Mesothelial cell of epicardium (in vitro differentiated cells): ENCODE results near the gene GMIP. TPM values are rescaled to one million over a fixed set of nuclear protein-coding genes. Genes with fewer than 3 reads are reported as not detected.

ENCODE experiments used
- DNase-seq, 2 experiments: peaks; one replicate each; pipeline ENCODE4 v3.0.0; 2021; ENCODE audit warnings: low spot score in 2 of 2; ENCODE audit not compliant: unreplicated experiment in 2 of 2
- H3K27ac Mint-ChIP-seq: 2 replicates; pipeline ENCODE4 v1.8.0; 2021; ENCODE audit warnings: mixed read lengths
- H3K27me3 Mint-ChIP-seq: 2 replicates; pipeline ENCODE4 v1.8.0; 2021; ENCODE audit warnings: low read depth, mixed read lengths
- H3K36me3 Mint-ChIP-seq: 2 replicates; pipeline ENCODE4 v1.8.0; 2021; ENCODE audit warnings: mixed read lengths
- H3K4me1 Mint-ChIP-seq: 2 replicates; pipeline ENCODE4 v1.8.0; 2021; ENCODE audit warnings: mixed read lengths
- H3K4me3 Mint-ChIP-seq: 2 replicates; pipeline ENCODE4 v1.8.0; 2021; ENCODE audit warnings: mild to moderate bottlenecking, moderate library complexity, mixed read lengths
- H3K9me3 Mint-ChIP-seq: 2 replicates; pipeline ENCODE4 v1.8.0; 2021; ENCODE audit warnings: mixed read lengths
- CTCF ChIP-seq: fragments of 200-600 bp; sonication (generic); IDR thresholded peaks from one replicate; pipeline ENCODE4 v1.5.0; 2021; ENCODE audit warnings: antibody characterized with exemption; ENCODE audit not compliant: unreplicated experiment
- total RNA-seq: library from RNA; stranded (reverse); gene quantifications from 3 replicates; pipeline ENCODE4 v1.2.1, GENCODE V29; 2021

Gene GMIP
- total RNA-seq, 1 donor from 2014 or later, result 25.1 TPM

DNA sequence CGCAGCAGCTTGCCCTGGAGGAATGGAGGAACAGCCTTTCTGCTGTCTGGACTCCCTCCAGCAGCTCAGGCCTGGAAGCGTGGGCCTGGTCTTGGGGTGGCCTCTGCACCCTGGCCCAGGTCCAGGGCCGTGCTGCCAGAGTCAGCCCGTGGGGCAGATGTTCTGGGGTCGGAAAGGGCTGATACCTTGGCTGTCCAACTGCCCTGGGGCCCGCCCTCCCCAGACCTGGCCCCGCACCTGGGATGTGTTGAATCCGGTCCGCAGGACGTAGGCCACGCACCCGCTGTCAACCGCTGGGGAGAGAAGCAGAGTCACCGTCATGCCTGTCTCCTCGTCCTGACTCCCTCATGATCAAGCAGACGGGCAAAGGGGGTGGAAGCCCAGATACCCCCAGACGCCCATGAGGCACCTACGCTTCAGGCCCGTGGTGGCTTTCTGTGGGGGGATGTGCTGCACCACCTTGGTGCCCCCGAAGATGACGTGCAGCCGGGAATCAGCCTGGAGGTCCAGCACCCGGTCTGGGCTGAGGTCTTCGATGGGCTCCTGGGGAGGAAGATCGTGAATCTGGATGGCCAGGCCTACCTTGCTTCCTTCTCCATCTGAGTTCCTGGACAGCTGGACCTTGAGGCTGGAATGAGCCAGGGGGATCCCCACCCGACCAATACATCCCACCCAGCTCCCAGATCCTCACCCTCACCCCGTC lies 12.3 kb upstream of the GMIP start:
- Mint-ChIP-seq H3K36me3 (peaks cover 30% of the 10 kb centered on the region), H3K4me3 (no peak overlapping the region), H3K27me3 (no peaks in the 10 kb centered on the region), H3K27ac (no peak overlapping the region), H3K4me1 (no peaks in the 10 kb centered on the region), H3K9me3 (no peaks in the 10 kb centered on the region)
- TF ChIP-seq CTCF, result no peak
- DNase-seq, result no peak

- H3K27ac Mint-ChIP-seq, result no peak overlapping the region
- DNase-seq, result no peak
Observed at GRCh38 chr19:19655051-19655594, 11.7 kb upstream of the GMIP start.

DNA sequence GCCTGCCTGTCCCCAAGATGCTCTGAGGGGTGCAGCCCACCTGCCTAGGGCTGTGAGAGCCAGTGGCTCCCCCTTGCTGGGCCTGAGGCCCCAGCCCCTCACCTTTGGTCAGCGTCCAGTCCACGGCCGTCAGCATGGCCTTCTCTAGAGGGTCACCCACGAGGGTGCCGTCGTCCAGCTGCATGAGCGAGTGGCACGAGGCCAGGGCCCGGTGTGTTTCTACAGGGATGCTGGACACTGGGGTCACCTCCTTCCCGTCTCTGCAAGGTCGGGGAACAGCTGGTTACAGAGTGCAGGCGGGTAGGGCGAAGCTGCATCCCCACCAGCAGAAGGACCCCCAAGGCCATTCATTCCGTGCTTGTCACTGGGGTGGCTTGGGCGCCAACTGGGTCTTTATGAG lies 11.0 kb upstream of the GMIP start:
- peaks cover 35% of the 10 kb centered on the region for H3K36me3 Mint-ChIP-seq
- no peak overlapping the region for H3K27ac Mint-ChIP-seq
- no peak for TF ChIP-seq CTCF
- H3K4me1 Mint-ChIP-seq, result no peaks in the 10 kb centered on the region
- no peaks in the 10 kb centered on the region for H3K9me3 Mint-ChIP-seq
- DNase-seq, result no peak
- no peak overlapping the region for H3K4me3 Mint-ChIP-seq
- H3K27me3 Mint-ChIP-seq, result no peaks in the 10 kb centered on the region

More at GRCh38 chr19:19655051-19655594, 11.7 kb upstream of the GMIP start:
- peaks cover 34% of the 10 kb centered on the region for H3K36me3 Mint-ChIP-seq
- H3K4me1 Mint-ChIP-seq, result no peaks in the 10 kb centered on the region
- TF ChIP-seq CTCF, result no peak
- H3K9me3 Mint-ChIP-seq, result no peaks in the 10 kb centered on the region
- no peaks in the 10 kb centered on the region for H3K27me3 Mint-ChIP-seq
- no peak overlapping the region for H3K4me3 Mint-ChIP-seq

DNA sequence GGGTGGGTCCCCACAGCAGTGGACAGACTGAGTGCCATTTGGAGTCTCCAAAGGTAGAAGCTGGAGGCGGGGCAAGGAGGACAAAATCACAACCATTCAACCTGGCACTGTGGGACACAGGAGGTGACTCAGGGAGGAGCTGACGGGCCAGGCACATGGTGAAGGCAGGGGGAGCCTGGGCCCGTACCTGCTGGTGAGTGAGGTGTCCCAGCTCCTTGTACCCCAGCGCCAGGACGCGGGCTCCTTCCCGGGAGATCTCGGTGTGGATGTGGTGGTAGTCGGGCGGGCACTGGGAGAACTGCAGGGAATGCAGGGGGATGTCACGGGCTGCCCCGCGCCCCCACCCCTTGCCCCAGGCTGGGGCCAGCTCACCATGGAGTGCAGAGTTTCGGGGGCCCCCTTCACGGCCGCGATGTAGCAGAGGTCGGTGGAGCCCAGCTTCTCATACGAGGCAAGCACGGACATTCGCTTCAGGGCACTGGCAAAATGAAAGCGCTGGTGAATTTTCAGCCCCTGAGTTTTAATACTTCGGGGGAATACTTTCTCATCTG lies 10.2 kb upstream of the GMIP start:
- no peaks in the 10 kb centered on the region for H3K9me3 Mint-ChIP-seq
- no peak for DNase-seq
- H3K36me3 Mint-ChIP-seq, result peaks cover 39% of the 10 kb centered on the region
- H3K4me3 Mint-ChIP-seq, result no peak overlapping the region
- H3K27ac Mint-ChIP-seq, result no peak overlapping the region
- no peaks in the 10 kb centered on the region for H3K27me3 Mint-ChIP-seq
- TF ChIP-seq CTCF, result no peak
- no peaks in the 10 kb centered on the region for H3K4me1 Mint-ChIP-seq

DNA sequence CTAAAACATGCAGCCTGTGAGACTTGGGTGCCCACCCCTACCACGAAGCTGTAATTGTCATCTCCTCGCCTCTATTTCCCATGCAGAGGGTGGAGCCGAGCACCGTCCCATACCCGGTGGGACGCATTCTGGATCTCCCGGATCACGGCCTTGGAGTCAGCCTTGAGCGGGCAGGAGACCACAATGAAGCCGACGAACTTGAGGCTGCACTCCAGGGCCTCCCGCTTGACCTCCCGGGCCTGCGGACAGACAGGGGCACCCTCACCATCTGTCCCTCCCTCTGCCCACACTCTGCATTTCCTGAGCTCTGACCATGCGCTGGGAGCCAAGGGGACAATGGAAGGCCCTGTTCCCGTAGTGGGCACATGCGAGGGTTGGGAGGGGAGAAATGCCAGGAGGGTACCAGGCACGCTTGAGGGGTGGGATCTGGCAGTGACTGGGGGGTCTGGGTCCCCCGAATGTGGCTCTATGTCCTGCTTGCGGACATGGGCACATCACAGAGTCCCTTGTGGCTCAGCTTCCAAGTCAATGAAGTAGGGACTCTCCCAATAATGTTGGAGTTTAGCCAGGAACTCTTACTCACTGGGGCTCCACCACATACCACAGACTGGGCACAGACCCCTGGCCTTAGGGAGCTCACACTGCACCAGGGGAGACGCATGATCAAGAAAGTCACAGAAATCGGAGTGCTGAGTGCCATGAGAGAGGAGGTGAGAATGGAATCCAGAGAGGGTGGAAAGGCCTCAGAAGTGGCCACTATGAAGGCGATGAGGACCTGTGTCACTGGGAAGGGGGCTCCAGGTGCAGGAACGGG lies 9.2 kb upstream of the GMIP start:
- Mint-ChIP-seq H3K9me3 (no peaks in the 10 kb centered on the region), H3K36me3 (peaks cover 35% of the 10 kb centered on the region), H3K27ac (no peak overlapping the region), H3K4me1 (no peaks in the 10 kb centered on the region), H3K27me3 (no peaks in the 10 kb centered on the region), H3K4me3 (no peak overlapping the region)
- TF ChIP-seq CTCF, result no peak
- no peak for DNase-seq
